SK-N-SH treated with all-trans-retinoic acid at 6 μM for 48 hours (cell line): ENCODE results near the gene ASCC3.
A peak's percentile ranks its signal among the peaks of the same experiment; 100 is the strongest.

ENCODE experiments used
- ATAC-seq: fragments of 200-7000 bp; cut with Tn5 transposase; 3 replicates; pipeline ENCODE4 v1.9.1; 2020; ENCODE audit warnings: mild to moderate bottlenecking, moderate library complexity
- ARNTL ChIP-seq: fragments of 450-650 bp; formaldehyde crosslinking; IDR thresholded peaks from 2 replicates; pipeline ENCODE4 v1.5.0; 2020; ENCODE audit warnings: low read depth, mild to moderate bottlenecking, moderate library complexity, borderline replicate concordance
- CREB5 ChIP-seq: fragments of 250-450 bp; sonication (Bioruptor Pico); IDR thresholded peaks from 2 replicates; pipeline ENCODE4 v1.5.1; 2020; ENCODE audit warnings: low read depth, mild to moderate bottlenecking, moderate library complexity
- CSDC2 ChIP-seq: fragments of 250-450 bp; sonication (Bioruptor Pico); IDR thresholded peaks from 2 replicates; pipeline ENCODE4 v1.5.0; 2020; ENCODE audit warnings: mild to moderate bottlenecking, moderate library complexity
- GLIS3 ChIP-seq: fragments of 250-450 bp; sonication (Bioruptor Pico); IDR thresholded peaks from 2 replicates; pipeline ENCODE4 v1.5.0; 2020; ENCODE audit warnings: mild to moderate bottlenecking, moderate library complexity
- ISL1 ChIP-seq: fragments of 250-450 bp; sonication (Bioruptor Pico); IDR thresholded peaks from 2 replicates; pipeline ENCODE4 v2.1.2; 2022; ENCODE audit warnings: mild to moderate bottlenecking, moderate library complexity
- OSR1 ChIP-seq: fragments of 250-450 bp; sonication (Bioruptor Pico); IDR thresholded peaks from 2 replicates; pipeline ENCODE4 v1.8.0; 2022; ENCODE audit warnings: moderate library complexity, mild to moderate bottlenecking, inconsistent platforms
- PATZ1 ChIP-seq: fragments of 250-450 bp; sonication (Bioruptor Pico); IDR thresholded peaks from 2 replicates; pipeline ENCODE4 v1.8.0; 2020; ENCODE audit warnings: mild to moderate bottlenecking, moderate library complexity, borderline replicate concordance
- RARB ChIP-seq: fragments of 250-450 bp; sonication (Bioruptor Pico); IDR thresholded peaks from 2 replicates; pipeline ENCODE4 v1.8.0; 2021; ENCODE audit warnings: mild to moderate bottlenecking, moderate library complexity
- TCF4 ChIP-seq: fragments of 250-450 bp; sonication (Bioruptor Pico); IDR thresholded peaks from 2 replicates; pipeline ENCODE4 v1.8.0; 2021; ENCODE audit warnings: mild to moderate bottlenecking, moderate library complexity, borderline replicate concordance
- TOX ChIP-seq: fragments of 250-450 bp; sonication (Bioruptor Pico); IDR thresholded peaks from 2 replicates; pipeline ENCODE4 v1.8.0; 2021; ENCODE audit warnings: mild to moderate bottlenecking, moderate library complexity, borderline replicate concordance
- TSHZ2 ChIP-seq: fragments of 250-450 bp; sonication (Bioruptor Pico); IDR thresholded peaks from 2 replicates; pipeline ENCODE4 v1.5.0; 2020; ENCODE audit warnings: mild to moderate bottlenecking, moderate library complexity
- ZC3H10 ChIP-seq: fragments of 250-450 bp; sonication (Bioruptor Pico); IDR thresholded peaks from 2 replicates; pipeline ENCODE4 v1.5.1; 2021; ENCODE audit warnings: mild to moderate bottlenecking, moderate library complexity
- ZFP3 ChIP-seq: fragments of 250-450 bp; sonication (Bioruptor Pico); IDR thresholded peaks from 2 replicates; pipeline ENCODE4 v1.5.0; 2020; ENCODE audit warnings: mild to moderate bottlenecking, moderate library complexity
- ZFP30 ChIP-seq: fragments of 450-650 bp; formaldehyde crosslinking; IDR thresholded peaks from 2 replicates; pipeline ENCODE4 v1.5.0; 2022; ENCODE audit warnings: mild to moderate bottlenecking, moderate library complexity
- ZNF565 ChIP-seq: fragments of 450-650 bp; formaldehyde crosslinking; conservative IDR thresholded peaks from 2 replicates; pipeline ENCODE4 v1.5.0; 2020; ENCODE audit warnings: low read depth, mild to moderate bottlenecking, moderate library complexity
- ZNF70 ChIP-seq: fragments of 450-650 bp; formaldehyde crosslinking; IDR thresholded peaks from 2 replicates; pipeline ENCODE4 v1.5.0; 2020; ENCODE audit warnings: mild to moderate bottlenecking, moderate library complexity
- TF ChIP-seq, protein P1 (sequence below): fragments of 250-450 bp; sonication (Bioruptor Pico); IDR thresholded peaks from 2 replicates; pipeline ENCODE4 v1.8.0; 2021; ENCODE audit warnings: low read depth, mild to moderate bottlenecking, moderate library complexity, borderline replicate concordance

ASCC3 gene

DNA sequence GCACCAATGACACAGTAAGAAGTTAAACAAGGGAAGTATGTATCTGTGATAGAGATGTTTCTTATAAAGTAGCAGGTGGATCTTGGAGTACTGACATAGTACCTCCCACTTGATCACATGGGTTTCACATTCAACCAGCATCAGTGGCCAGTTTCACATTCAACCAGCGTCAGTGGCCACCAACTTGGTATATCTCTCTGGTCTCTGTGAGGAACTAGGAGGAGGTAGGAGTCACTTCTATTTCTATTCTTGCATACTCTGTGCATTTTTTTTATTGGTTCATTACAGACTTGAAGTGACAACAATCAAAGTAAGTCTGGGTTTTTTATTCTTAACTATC lies 216.1 kb downstream of the ASCC3 start:
- TF ChIP-seq TCF4 (CRISPR knock-in tag) (no peak), ISL1 (CRISPR knock-in tag) (no peak), CREB5 (CRISPR knock-in tag) (no peak), ZC3H10 (CRISPR knock-in tag) (no peak), TSHZ2 (no peak), TOX (CRISPR knock-in tag) (no peak), GLIS3 (CRISPR knock-in tag) (no peak), PATZ1 (CRISPR knock-in tag) (no peak)
- TF ChIP-seq, protein P1, sequence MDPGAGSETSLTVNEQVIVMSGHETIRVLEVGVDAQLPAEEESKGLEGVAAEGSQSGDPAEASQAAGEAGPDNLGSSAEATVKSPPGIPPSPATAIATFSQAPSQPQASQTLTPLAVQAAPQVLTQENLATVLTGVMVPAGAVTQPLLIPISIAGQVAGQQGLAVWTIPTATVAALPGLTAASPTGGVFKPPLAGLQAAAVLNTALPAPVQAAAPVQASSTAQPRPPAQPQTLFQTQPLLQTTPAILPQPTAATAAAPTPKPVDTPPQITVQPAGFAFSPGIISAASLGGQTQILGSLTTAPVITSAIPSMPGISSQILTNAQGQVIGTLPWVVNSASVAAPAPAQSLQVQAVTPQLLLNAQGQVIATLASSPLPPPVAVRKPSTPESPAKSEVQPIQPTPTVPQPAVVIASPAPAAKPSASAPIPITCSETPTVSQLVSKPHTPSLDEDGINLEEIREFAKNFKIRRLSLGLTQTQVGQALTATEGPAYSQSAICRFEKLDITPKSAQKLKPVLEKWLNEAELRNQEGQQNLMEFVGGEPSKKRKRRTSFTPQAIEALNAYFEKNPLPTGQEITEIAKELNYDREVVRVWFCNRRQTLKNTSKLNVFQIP (CRISPR knock-in tag): no peak
- ATAC-seq: no peak

DNA sequence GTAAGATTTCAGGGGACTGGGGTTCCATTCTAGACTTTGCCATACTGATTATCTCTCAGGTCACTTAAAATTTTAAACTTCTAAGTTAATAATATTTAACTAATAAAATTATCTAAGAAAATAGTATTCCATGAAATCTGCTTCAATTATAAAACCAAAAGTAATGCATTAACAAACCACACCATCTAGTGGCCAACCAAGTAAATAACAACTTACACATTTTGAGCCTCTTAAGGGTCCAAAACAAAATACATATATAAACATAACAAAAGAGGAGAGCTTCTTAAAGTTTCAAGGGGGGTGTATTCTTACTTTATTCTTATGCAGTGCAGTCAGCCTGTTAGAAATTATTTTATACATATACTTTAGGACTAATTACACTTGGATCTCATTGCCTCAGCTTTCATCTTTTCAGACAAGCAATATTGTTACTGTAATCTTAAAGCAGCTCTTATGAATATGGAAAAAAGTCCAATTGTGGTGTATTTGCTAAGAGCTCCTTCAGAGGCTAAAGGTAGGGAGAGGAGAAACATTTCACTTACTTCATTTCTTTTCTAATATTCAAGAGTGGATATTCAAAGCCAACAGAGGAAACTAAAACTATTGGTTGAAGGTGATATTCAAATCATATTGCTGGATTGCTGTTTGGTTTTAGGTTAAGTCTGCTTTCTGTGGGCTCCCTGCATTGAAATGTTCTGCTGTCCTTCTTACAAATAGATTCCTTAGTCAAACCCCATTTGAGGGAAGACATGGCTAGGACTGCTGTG lies 216.7 kb downstream of the ASCC3 start:
- TF ChIP-seq TOX (CRISPR knock-in tag) (no peak), ZFP3 (CRISPR knock-in tag) (no peak), ZNF565 (CRISPR knock-in tag) (no peak), ZNF70 (CRISPR knock-in tag) (no peak), ZFP30 (CRISPR knock-in tag) (no peak), OSR1 (CRISPR knock-in tag) (no peak), PATZ1 (CRISPR knock-in tag) (no peak), ARNTL (CRISPR knock-in tag) (no peak), CSDC2 (no peak), RARB (no peak), CREB5 (CRISPR knock-in tag) (no peak), TCF4 (CRISPR knock-in tag) (no peak)
- ATAC-seq: peak; percentile 55
